Panc1 (cell line): ENCODE measurements around the gene SDS. TPM values are rescaled to one million over a fixed set of nuclear protein-coding genes. Genes with fewer than 3 reads are reported as not detected.

Experiments
- ATAC-seq: fragments of 200-7000 bp; cut with Tn5 transposase; 2 replicates; pipeline ENCODE4 v1.9.1; 2020; ENCODE audit warnings: mild to moderate bottlenecking, moderate library complexity
- BruUV-seq: library from RNA; stranded (reverse); fragments of 400-500 nt; replicated peaks from 2 replicates; lab custom pipeline; 2021; lab: Mats Ljungman, UMichigan
- CTCF ChIA-PET: fragments of 300-600 bp; sonication (Branson Sonifier 250); formaldehyde crosslinking; loops from one replicate; lab custom pipeline; 2022; ENCODE audit warnings: antibody characterized with exemption; lab: Charles Lee
- POLR2A ChIA-PET: fragments of 300-600 bp; sonication (Branson Sonifier 250); formaldehyde crosslinking; loops from one replicate; lab custom pipeline; 2022; ENCODE audit warnings: antibody characterized with exemption; lab: Charles Lee
- DNase-seq: peaks from one replicate; pipeline ENCODE4 v3.0.0-alpha.2; 2010; ENCODE audit warnings: low read depth, low spot score
- H3K27ac ChIP-seq: 2 replicates; pipeline ENCODE4 v1.5.1; 2011; ENCODE audit warnings: mild to moderate bottlenecking, low read length, inconsistent platforms
- H3K27me3 ChIP-seq: fragments of 200-500 bp; sonication (Bioruptor generic); 2 replicates; pipeline ENCODE4 v1.6.0; 2014; ENCODE audit warnings: low read length, inconsistent platforms; ENCODE audit not compliant: control insufficient read depth, insufficient read depth
- H3K36me3 ChIP-seq: fragments of 200-500 bp; sonication (Bioruptor generic); 2 replicates; pipeline ENCODE4 v1.5.1; 2014; ENCODE audit warnings: inconsistent platforms, mild to moderate bottlenecking, low read length, moderate library complexity; ENCODE audit not compliant: control insufficient read depth, insufficient read depth
- H3K4me1 ChIP-seq: 2 replicates; pipeline ENCODE4 v1.5.1; 2011; ENCODE audit warnings: inconsistent platforms, mild to moderate bottlenecking, low read length, moderate library complexity; ENCODE audit not compliant: control insufficient read depth, insufficient read depth
- H3K4me3 ChIP-seq, 2 experiments: 2 replicates each; pipeline ENCODE4 v1.5.1; 2011 to 2012; ENCODE audit warnings: low read depth in 2 of 2, low read length in 2 of 2, mild to moderate bottlenecking in 2 of 2, inconsistent platforms in 1 of 2, moderate library complexity in 1 of 2
- H3K9me3 ChIP-seq: fragments of 200-500 bp; sonication (Bioruptor generic); 2 replicates; pipeline ENCODE4 v1.5.1; 2014; ENCODE audit warnings: low read depth, mild to moderate bottlenecking, inconsistent platforms, low read length, moderate library complexity; ENCODE audit not compliant: control insufficient read depth, insufficient read depth
- CTCF ChIP-seq: fragments of 450-650 bp; IDR thresholded peaks from 2 replicates; pipeline ENCODE4 v1.5.1; 2017; ENCODE audit warnings: mild to moderate bottlenecking
- POLR2AphosphoS5 ChIP-seq: IDR thresholded peaks from 2 replicates; pipeline ENCODE4 v1.6.1; 2012; ENCODE audit warnings: mild to moderate bottlenecking, low read depth, low read length, moderate library complexity
- REST ChIP-seq, 2 experiments: IDR thresholded peaks; 2 replicates each; pipeline ENCODE4 v1.6.1; 2011 to 2012; ENCODE audit warnings: low read depth in 2 of 2, control low read depth in 1 of 2, low read length in 1 of 2, mild to moderate bottlenecking in 1 of 2, moderate library complexity in 1 of 2; ENCODE audit not compliant: insufficient read depth in 1 of 2
- SIN3A ChIP-seq: IDR thresholded peaks from 2 replicates; pipeline ENCODE4 v1.6.1; 2012; ENCODE audit warnings: low read depth, mild to moderate bottlenecking, low read length, moderate library complexity, borderline replicate concordance; ENCODE audit not compliant: insufficient read depth
- TCF7L2 ChIP-seq: IDR thresholded peaks from 2 replicates; pipeline ENCODE4 v1.6.1; 2011; ENCODE audit warnings: mild to moderate bottlenecking, low read depth, low read length, inconsistent platforms
- in situ Hi-C: cut with HindIII; loops from 2 replicates; pipeline ENCODE4 v1.10.0; 2016; ENCODE audit warnings: low sequenced_read_pairs, low pct_unique_long_range_greater_than_20kb
- intact Hi-C: fragments of 100-400 bp; cut with micrococcal nuclease; formaldehyde crosslinking; loops from one replicate; pipeline ENCODE4 v1.10.0; 2022; ENCODE audit not compliant: unreplicated experiment
- total RNA-seq: library from RNA; stranded (reverse); gene quantifications from one replicate; pipeline ENCODE4 v1.2.1, GENCODE V29; 2021; ENCODE audit not compliant: unreplicated experiment

Gene SDS
- total RNA-seq, 1 experiment from 2014 or later: 0.15 TPM

- POLR2A ChIA-PET: interaction anchor here (0.7 kb wide), 1 partner anchor 14 kb away, joined by 7 read pairs; no protein-coding TSS in a partner anchor
- in situ Hi-C loops: no loop called here
- intact Hi-C loops: no loop called here
- ATAC-seq (no peak), DNase-seq (no peak)
- Histone ChIP-seq H3K36me3 (no peaks in the 10 kb centered on the region), H3K4me3 (no peak overlapping the region), H3K9me3 (no peaks in the 10 kb centered on the region), H3K27ac (no peak overlapping the region), H3K4me1 (no peaks in the 10 kb centered on the region), H3K27me3 (no peaks in the 10 kb centered on the region)
- no TSS peak for BruUV-seq
- CTCF ChIA-PET: no interaction called here
- TF ChIP-seq SIN3A (no peak), REST (IDR thresholded peaks at IDR 0.05; ENCODE audit: insufficient read depth in 1 of 2, low read depth in 2 of 2, low read length in 1 of 2) (no peak), CTCF (no peak)
Observed at GRCh38 chr12:113365639-113366395, 37.9 kb downstream of the SDS start.

GRCh38 chr12:113364698-113365097 is 39.0 kb downstream of the SDS start:
- no peak for ATAC-seq
- BruUV-seq: no TSS peak
- POLR2A ChIA-PET: no interaction called here

More at GRCh38 chr12:113364698-113365097, 39.0 kb downstream of the SDS start:
- Histone ChIP-seq H3K4me3 (no peak overlapping the region), H3K27me3 (no peaks in the 10 kb centered on the region), H3K4me1 (no peaks in the 10 kb centered on the region), H3K36me3 (no peaks in the 10 kb centered on the region), H3K27ac (no peak overlapping the region), H3K9me3 (no peaks in the 10 kb centered on the region)
- TF ChIP-seq CTCF: no peak
- no peak for TF ChIP-seq REST (IDR thresholded peaks at IDR 0.05; ENCODE audit: insufficient read depth in 1 of 2, low read depth in 2 of 2, low read length in 1 of 2)
- TF ChIP-seq TCF7L2: no peak
- TF ChIP-seq POLR2AphosphoS5: no peak
- no peak for TF ChIP-seq SIN3A
- CTCF ChIA-PET: no interaction called here
- in situ Hi-C loops: no loop called here
- DNase-seq: no peak
- intact Hi-C loops: no loop called here
